Neural crest cell (in vitro differentiated cells): ENCODE results near the gene COL15A1. TPM values are rescaled to one million over a fixed set of nuclear protein-coding genes. Genes with fewer than 3 reads are reported as not detected.
A peak's percentile ranks its signal among the peaks of the same experiment; 100 is the strongest.

Experiments
- DNase-seq: peaks from one replicate; pipeline ENCODE4 v3.0.0; 2021; ENCODE audit warnings: low read depth, mixed read lengths, low spot score
- H3K27ac Mint-ChIP-seq: one replicate; pipeline ENCODE4 v1.8.0; 2021; ENCODE audit warnings: mild to moderate bottlenecking, mixed read lengths; ENCODE audit not compliant: unreplicated experiment
- H3K27me3 Mint-ChIP-seq: 2 replicates; pipeline ENCODE4 v1.8.0; 2021; ENCODE audit warnings: low read depth, mild to moderate bottlenecking, mixed read lengths
- H3K36me3 Mint-ChIP-seq: 2 replicates; pipeline ENCODE4 v1.8.0; 2021; ENCODE audit warnings: low read depth, mild to moderate bottlenecking, mixed read lengths
- H3K4me1 Mint-ChIP-seq: 2 replicates; pipeline ENCODE4 v1.8.0; 2021; ENCODE audit warnings: mixed read lengths
- H3K4me3 Mint-ChIP-seq: one replicate; pipeline ENCODE4 v1.8.0; 2021; ENCODE audit warnings: mild to moderate bottlenecking, mixed read lengths
- H3K9me3 Mint-ChIP-seq: 2 replicates; pipeline ENCODE4 v1.8.0; 2021; ENCODE audit warnings: mixed read lengths
- CTCF ChIP-seq: fragments of 200-600 bp; sonication (generic); conservative IDR thresholded peaks from 2 replicates; pipeline ENCODE4 v1.5.0; 2021; ENCODE audit warnings: antibody characterized with exemption, mild to moderate bottlenecking
- total RNA-seq: library from RNA; stranded (reverse); gene quantifications from 2 replicates; pipeline ENCODE4 v1.2.1, GENCODE V29; 2021

The COL15A1 gene
- total RNA-seq, 1 donor from 2014 or later: 0.33 TPM

GRCh38 chr9:98974106-98974505 is 30.4 kb downstream of the COL15A1 start:
- Mint-ChIP-seq H3K36me3 (no peaks in the 10 kb centered on the region), H3K27me3 (peaks cover 12% of the 10 kb centered on the region), H3K4me1 (peaks cover 56% of the 10 kb centered on the region), H3K4me3 (no peak overlapping the region), H3K27ac (no peak overlapping the region), H3K9me3 (no peaks in the 10 kb centered on the region)
- TF ChIP-seq CTCF: no peak
- no peak for DNase-seq

GRCh38 chr9:98974554-98974953 is 30.8 kb downstream of the COL15A1 start:
- Mint-ChIP-seq H3K27me3 (peaks cover 12% of the 10 kb centered on the region), H3K9me3 (no peaks in the 10 kb centered on the region), H3K36me3 (no peaks in the 10 kb centered on the region), H3K4me1 (peaks cover 51% of the 10 kb centered on the region), H3K4me3 (no peak overlapping the region), H3K27ac (no peak overlapping the region)
- no peak for DNase-seq
- TF ChIP-seq CTCF: no peak

- TF ChIP-seq CTCF: peak; percentile 94
- Mint-ChIP-seq H3K9me3 (no peaks in the 10 kb centered on the region), H3K27me3 (peaks cover 12% of the 10 kb centered on the region), H3K4me3 (no peak overlapping the region), H3K36me3 (no peaks in the 10 kb centered on the region), H3K4me1 (peaks cover 48% of the 10 kb centered on the region), H3K27ac (no peak overlapping the region)
- peak; percentile 91 for DNase-seq
Observed at GRCh38 chr9:98974994-98975712, 31.4 kb downstream of the COL15A1 start.

- H3K4me3 Mint-ChIP-seq: no peak overlapping the region
- H3K9me3 Mint-ChIP-seq: no peaks in the 10 kb centered on the region
- H3K36me3 Mint-ChIP-seq: no peaks in the 10 kb centered on the region
- no peak for DNase-seq
- TF ChIP-seq CTCF: no peak
- peaks cover 43% of the 10 kb centered on the region for H3K4me1 Mint-ChIP-seq
- H3K27me3 Mint-ChIP-seq: peaks cover 12% of the 10 kb centered on the region
- H3K27ac Mint-ChIP-seq: no peak overlapping the region
Observed at GRCh38 chr9:98975838-98976237, 32.1 kb downstream of the COL15A1 start.

- H3K27ac Mint-ChIP-seq: no peak overlapping the region
- no peak for TF ChIP-seq CTCF
- no peak for DNase-seq
- no peaks in the 10 kb centered on the region for H3K36me3 Mint-ChIP-seq
- H3K4me3 Mint-ChIP-seq: no peak overlapping the region
- H3K4me1 Mint-ChIP-seq: peaks cover 32% of the 10 kb centered on the region
- peaks cover 12% of the 10 kb centered on the region for H3K27me3 Mint-ChIP-seq
- no peaks in the 10 kb centered on the region for H3K9me3 Mint-ChIP-seq
Observed at GRCh38 chr9:98977246-98977714, 33.6 kb downstream of the COL15A1 start.
